ACC112 (cell line): Measurements from ENCODE around the gene AVPR1B.

Experiments used
- H2AFZ ChIP-seq: fragments of 200-600 bp; sonication (generic); one replicate; pipeline ENCODE4 v1.6.0; 2017; ENCODE audit warnings: antibody characterized with exemption, low read length; ENCODE audit not compliant: unreplicated experiment
- H3K27ac ChIP-seq: fragments of 200-600 bp; sonication (generic); 2 replicates; pipeline ENCODE4 v1.5.1; 2014; ENCODE audit warnings: low read depth, mild to moderate bottlenecking, antibody characterized with exemption, low read length, moderate library complexity
- H3K27me3 ChIP-seq: fragments of 200-600 bp; sonication (generic); 2 replicates; pipeline ENCODE4 v1.6.1; 2014; ENCODE audit warnings: mild to moderate bottlenecking, antibody characterized with exemption, low read length, moderate library complexity, mixed read lengths; ENCODE audit not compliant: insufficient read depth
- H3K36me3 ChIP-seq: fragments of 200-600 bp; sonication (generic); 2 replicates; pipeline ENCODE4 v1.6.1; 2016; ENCODE audit warnings: mild to moderate bottlenecking, antibody characterized with exemption, low read length, moderate library complexity, mixed read lengths; ENCODE audit not compliant: insufficient read depth
- H3K4me1 ChIP-seq: fragments of 200-600 bp; sonication (generic); one replicate; pipeline ENCODE4 v1.6.1; 2016; ENCODE audit warnings: low read length, mixed read lengths; ENCODE audit not compliant: insufficient read depth, unreplicated experiment, control insufficient read depth
- H3K4me3 ChIP-seq: fragments of 200-600 bp; sonication (generic); 2 replicates; pipeline ENCODE4 v1.5.1; 2014; ENCODE audit warnings: mild to moderate bottlenecking, low read depth, low read length
- H3K79me2 ChIP-seq: fragments of 200-600 bp; sonication (generic); one replicate; pipeline ENCODE4 v1.6.0; 2016; ENCODE audit warnings: low read length; ENCODE audit not compliant: control insufficient read depth, unreplicated experiment, insufficient read depth

Gene AVPR1B

DNA sequence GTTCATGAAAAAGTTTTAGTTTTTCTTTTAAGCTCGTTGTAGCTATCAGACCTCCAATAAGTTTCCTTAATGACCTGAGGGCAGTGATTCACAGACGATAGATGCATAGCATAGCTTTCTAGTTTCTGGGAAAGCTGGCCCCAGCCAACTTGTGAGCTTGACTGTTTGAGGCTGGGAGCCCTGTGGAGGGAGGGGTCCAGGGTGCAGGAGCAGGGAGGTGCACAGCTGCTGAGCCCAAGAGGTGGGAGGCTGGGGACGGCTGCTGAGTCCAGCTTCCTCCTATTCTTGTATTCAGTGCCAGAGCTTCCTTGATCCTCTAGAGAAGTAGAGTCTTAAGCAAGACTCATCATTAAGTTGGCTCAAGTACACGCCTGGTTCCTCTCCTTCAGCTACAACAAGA is 11.0 kb upstream of the AVPR1B start:
- peaks cover 46% of the 10 kb centered on the region for H3K27me3 ChIP-seq
- no peaks in the 10 kb centered on the region for H3K36me3 ChIP-seq
- no peaks in the 10 kb centered on the region for H3K79me2 ChIP-seq
- no peak overlapping the region for H3K27ac ChIP-seq
- no peak overlapping the region for H2AFZ ChIP-seq
- no peaks in the 10 kb centered on the region for H3K4me1 ChIP-seq
- no peak overlapping the region for H3K4me3 ChIP-seq

DNA sequence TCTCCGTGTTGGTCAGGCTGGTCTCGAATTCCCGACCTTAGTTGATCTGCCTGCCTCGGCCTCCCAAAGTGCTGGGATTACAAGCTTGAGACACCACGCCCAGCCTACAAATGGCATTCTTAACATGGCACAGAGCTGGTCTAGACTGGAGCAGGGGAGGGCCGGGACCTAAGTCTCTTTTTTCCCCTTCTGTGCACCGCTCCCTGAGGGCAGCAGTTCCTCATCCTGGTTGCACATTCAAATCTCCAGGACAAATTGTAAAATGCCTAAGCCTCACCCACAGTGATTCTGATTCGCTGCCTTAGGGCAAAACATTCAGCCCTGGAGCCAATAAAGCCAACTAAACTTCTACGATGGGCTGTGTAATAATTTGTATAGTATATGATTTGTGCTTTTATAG is 10.1 kb upstream of the AVPR1B start:
- Histone ChIP-seq H3K27ac (no peak overlapping the region), H3K36me3 (no peaks in the 10 kb centered on the region), H3K27me3 (peaks cover 46% of the 10 kb centered on the region)

DNA sequence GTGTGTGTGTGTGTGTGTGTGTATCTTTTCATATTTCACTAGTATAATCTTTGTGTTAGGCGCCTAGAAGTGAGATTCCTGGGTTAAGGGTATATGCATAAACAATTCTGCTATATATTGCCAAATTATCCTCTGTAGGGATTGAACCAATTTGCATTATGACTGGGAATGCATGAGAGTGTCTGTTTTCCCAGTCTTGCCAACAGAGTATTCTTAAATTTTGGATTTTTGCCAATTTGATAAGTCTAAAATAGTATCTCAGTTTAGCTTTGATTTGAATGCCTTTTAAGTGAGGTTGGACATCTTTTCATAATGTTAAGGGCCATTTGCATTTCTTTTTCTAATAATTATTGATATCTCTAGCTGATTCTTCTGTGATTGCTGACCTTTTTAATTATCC is 8.2 kb upstream of the AVPR1B start:
- Histone ChIP-seq H3K27me3 (peaks cover 57% of the 10 kb centered on the region), H3K79me2 (no peaks in the 10 kb centered on the region), H3K36me3 (no peaks in the 10 kb centered on the region), H2AFZ (no peak overlapping the region), H3K4me1 (no peaks in the 10 kb centered on the region), H3K4me3 (no peak overlapping the region), H3K27ac (no peak overlapping the region)

More for the DNA sequence above, 10.1 kb upstream of the AVPR1B start:
- Histone ChIP-seq H2AFZ (no peak overlapping the region), H3K79me2 (no peaks in the 10 kb centered on the region), H3K4me1 (no peaks in the 10 kb centered on the region), H3K4me3 (no peak overlapping the region)

DNA sequence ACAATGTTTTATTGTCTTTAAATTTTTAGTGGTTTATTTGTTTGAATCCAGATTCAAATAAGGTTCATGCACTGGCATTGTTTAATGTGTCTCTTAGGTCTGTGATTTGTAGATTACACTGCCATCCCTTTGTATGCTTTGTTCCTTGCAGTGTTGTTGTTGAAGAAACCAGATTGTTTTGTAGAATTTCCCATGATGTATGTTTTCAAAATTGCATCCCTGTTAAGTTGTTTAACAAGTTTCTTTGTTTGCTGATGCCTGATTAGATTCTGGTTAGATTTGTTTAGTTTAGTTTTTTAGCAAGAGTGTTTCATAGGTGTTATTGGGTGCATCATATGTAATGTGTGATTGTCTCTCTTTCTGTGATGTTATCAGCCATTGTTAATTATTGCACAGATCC is 5.5 kb upstream of the AVPR1B start:
- Histone ChIP-seq H3K79me2 (no peaks in the 10 kb centered on the region), H3K4me1 (no peaks in the 10 kb centered on the region), H3K27me3 (peaks cover 54% of the 10 kb centered on the region), H3K27ac (no peak overlapping the region), H2AFZ (no peak overlapping the region), H3K36me3 (no peaks in the 10 kb centered on the region), H3K4me3 (no peak overlapping the region)

DNA sequence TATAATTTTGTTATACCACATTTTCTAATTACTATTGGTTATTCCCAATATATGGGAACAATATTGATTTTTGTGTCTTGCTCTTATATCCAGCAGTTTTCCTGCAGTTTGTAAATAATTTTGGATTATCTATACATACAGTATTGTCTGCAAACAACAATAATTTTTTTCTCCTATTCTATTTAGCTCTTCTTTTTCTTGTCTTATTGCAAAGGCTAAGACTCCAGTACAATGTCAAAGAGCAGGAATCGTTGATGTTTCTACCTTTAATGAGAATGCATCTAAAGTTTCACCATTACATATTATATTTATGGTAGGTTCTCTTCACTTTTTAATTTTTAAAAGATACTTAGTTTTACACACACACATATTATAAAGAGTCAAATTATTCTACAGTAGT is 4.1 kb upstream of the AVPR1B start:
- Histone ChIP-seq H3K4me3 (no peak overlapping the region), H3K4me1 (no peaks in the 10 kb centered on the region), H2AFZ (no peak overlapping the region), H3K27me3 (peaks cover 55% of the 10 kb centered on the region), H3K27ac (no peak overlapping the region), H3K79me2 (no peaks in the 10 kb centered on the region), H3K36me3 (no peaks in the 10 kb centered on the region)

DNA sequence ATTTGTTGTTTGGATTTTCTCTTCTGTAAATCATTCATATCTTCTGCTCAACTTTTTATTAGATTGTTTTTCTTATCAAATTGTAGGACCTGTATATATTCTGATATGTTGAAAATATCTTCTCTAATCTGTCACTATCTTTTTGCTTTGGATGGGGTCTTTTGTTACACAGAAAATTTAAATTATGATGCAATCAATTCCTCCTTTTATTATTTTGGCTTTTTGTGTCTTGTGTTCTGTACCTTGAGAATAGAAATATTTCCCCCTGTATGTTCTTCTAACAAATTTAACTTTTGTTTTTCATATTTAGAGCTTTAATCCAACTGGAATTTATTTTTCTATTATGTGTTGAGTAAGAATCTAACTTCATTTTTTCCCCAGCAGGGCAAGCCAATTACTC is 3.2 kb upstream of the AVPR1B start:
- no peaks in the 10 kb centered on the region for H3K36me3 ChIP-seq
- H3K79me2 ChIP-seq = no peaks in the 10 kb centered on the region
- no peak overlapping the region for H3K27ac ChIP-seq
- peaks cover 54% of the 10 kb centered on the region for H3K27me3 ChIP-seq
- no peak overlapping the region for H3K4me3 ChIP-seq
- H2AFZ ChIP-seq = no peak overlapping the region
- no peaks in the 10 kb centered on the region for H3K4me1 ChIP-seq

DNA sequence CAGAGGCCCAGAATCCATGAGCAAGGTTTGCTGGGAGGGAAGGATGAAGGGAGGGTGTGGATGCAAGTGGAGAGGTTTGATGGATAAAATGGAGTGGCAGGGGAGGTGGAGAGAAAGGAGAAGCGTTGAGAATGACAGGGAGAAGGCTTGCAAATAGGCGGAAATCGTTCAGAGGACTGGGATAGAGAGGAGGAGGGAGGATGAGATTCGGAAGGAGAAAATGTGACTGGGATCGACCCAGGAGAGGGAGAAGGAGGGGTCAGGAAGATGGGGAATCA is 376 bp downstream of the AVPR1B start:
- Histone ChIP-seq H3K27me3 (peaks cover 64% of the 10 kb centered on the region), H3K27ac (no peak overlapping the region), H3K4me1 (no peaks in the 10 kb centered on the region), H2AFZ (no peak overlapping the region), H3K4me3 (peak overlapping the region; percentile 66), H3K36me3 (no peaks in the 10 kb centered on the region), H3K79me2 (no peaks in the 10 kb centered on the region)

DNA sequence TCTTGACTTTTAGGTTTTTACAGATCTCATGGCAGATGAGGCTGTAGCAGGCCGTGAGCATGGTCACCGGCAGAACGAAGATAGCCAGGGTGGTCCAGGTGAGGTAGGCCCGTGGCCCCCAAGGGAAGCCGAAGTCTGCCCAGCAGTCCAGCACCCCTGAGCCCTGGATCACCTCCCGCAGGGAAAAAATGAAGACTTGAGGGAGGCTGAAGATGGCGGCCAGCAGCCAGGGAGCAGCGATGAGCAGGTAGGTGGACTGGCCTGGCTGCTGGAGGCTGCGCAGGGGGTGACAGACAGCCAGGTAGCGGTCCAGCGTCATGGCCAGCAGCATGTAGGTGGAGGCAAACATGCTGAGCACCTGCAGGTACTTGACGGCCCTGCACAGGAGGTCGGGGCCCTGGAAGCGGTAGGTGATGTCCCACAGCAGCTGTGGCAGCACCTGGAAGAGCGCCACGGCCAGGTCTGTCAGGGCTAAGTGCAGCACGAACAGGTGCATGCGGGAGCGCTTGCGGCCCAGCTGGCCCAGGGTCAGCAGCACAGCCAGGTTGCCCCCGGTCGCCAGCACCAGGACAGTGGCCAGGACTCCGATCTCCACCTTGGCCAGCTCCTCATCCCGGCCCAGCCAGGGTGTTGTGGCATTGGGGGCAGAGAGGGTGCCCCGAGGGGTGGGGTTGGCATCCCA is 856 bp downstream of the AVPR1B start:
- Histone ChIP-seq H3K79me2 (no peaks in the 10 kb centered on the region), H3K36me3 (no peaks in the 10 kb centered on the region), H3K4me1 (no peaks in the 10 kb centered on the region), H3K4me3 (no peak overlapping the region), H3K27me3 (peaks cover 64% of the 10 kb centered on the region), H3K27ac (no peak overlapping the region), H2AFZ (no peak overlapping the region)

DNA sequence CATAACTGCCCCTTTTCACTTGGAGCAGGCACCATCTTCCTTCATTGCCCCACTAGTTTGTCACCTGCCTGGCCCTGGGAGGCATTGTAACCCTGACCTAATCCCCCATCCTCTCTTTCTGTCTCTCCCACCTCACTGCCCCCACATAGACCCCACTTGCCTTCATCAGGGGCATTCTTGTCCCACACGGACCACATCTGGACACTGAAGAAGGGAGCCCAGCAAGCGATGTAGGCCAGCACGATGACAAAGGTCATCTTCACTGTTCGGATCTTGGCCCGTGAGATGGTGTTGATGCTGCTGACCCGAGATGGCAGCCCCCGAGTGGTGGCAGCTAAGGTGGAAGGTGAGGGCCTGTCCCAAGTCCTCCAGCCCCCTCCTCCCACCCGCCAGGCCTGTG is 1.4 kb downstream of the AVPR1B start:
- Histone ChIP-seq H3K36me3 (no peaks in the 10 kb centered on the region), H3K27me3 (peaks cover 58% of the 10 kb centered on the region), H3K4me3 (no peak overlapping the region), H3K4me1 (no peaks in the 10 kb centered on the region), H3K27ac (no peak overlapping the region), H2AFZ (no peak overlapping the region), H3K79me2 (no peaks in the 10 kb centered on the region)

DNA sequence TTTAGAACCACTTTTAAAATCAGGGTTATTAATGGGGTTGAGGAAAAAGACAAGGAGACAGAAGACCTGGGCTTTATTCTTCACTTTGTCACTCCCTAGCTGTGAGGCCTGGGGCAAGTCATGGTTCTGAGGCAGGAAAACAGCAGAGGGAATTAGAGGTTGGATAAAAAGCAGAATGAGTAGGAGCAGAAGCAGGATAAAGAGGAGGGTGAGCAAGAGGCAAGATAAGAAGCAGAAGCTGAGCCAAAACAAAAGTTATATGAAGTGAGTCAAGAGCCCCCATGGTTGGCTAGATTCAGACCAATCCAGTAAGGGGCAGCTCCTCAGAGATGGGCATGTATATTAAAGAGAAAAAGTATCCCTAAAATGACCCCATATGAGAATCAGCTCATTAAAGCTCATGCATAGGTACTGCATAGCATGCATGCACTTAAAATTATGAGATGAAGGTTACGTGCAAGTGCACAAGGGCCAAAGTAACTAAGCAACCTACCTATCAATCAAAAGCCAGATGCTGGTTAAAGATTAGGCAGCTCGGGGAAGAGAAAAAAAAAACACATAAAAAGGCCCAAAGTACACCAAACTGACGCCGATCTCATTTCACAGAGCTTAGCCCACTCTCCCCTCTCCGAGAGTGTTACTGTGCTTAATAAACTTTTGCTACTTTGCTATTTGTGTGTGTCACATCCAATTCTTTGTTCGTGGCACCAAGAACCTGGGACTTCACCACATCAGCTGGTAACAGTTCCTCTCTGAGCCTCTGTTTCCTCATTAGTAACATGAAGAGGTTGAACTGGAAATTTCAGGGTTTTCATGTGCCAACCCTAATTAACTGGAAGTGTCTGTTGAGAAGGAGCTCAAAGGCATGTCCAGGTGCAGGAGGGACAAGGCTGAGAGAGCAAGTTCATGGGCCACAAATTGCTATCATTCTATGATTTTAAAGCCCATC is 2.2 kb downstream of the AVPR1B start:
- no peaks in the 10 kb centered on the region for H3K4me1 ChIP-seq
- no peak overlapping the region for H3K4me3 ChIP-seq
- no peaks in the 10 kb centered on the region for H3K36me3 ChIP-seq
- H2AFZ ChIP-seq = no peak overlapping the region
- no peaks in the 10 kb centered on the region for H3K79me2 ChIP-seq
- peaks cover 50% of the 10 kb centered on the region for H3K27me3 ChIP-seq
- H3K27ac ChIP-seq = no peak overlapping the region
